IMR-90 (cell line): Measurements from ENCODE around the gene C14orf180.

Experiments used
- BHLHE40 ChIP-seq: fragments of 150-350 bp; IDR thresholded peaks from 2 replicates; pipeline ENCODE4 v1.6.1; 2016; ENCODE audit warnings: mild to moderate bottlenecking, low read depth, low read length
- CEBPB ChIP-seq: IDR thresholded peaks from 2 replicates; pipeline ENCODE4 v1.6.1; 2012; ENCODE audit warnings: low read depth, low read length, improper control_type of control experiment
- CTCF ChIP-seq: conservative IDR thresholded peaks from 2 replicates; pipeline ENCODE4 v1.5.1; 2012; ENCODE audit warnings: mild to moderate bottlenecking, low read depth, low read length, improper control_type of control experiment
- ELK1 ChIP-seq: fragments of 150-350 bp; IDR thresholded peaks from 2 replicates; pipeline ENCODE4 v1.6.1; 2016; ENCODE audit warnings: low read depth, mild to moderate bottlenecking, low read length, moderate library complexity, borderline replicate concordance
- FOS ChIP-seq: fragments of 150-350 bp; IDR thresholded peaks from 2 replicates; pipeline ENCODE4 v1.6.1; 2016; ENCODE audit warnings: low read depth, low read length
- POLR2A ChIP-seq: IDR thresholded peaks from 2 replicates; pipeline ENCODE4 v1.6.1; 2012; ENCODE audit warnings: mild to moderate bottlenecking, low read depth, low read length
- RAD21 ChIP-seq: IDR thresholded peaks from 2 replicates; pipeline ENCODE4 v1.6.1; 2012; ENCODE audit warnings: low read length, improper control_type of control experiment
- SMC3 ChIP-seq: fragments of 150-350 bp; IDR thresholded peaks from 2 replicates; pipeline ENCODE4 v1.6.1; 2016; ENCODE audit warnings: low read depth, mild to moderate bottlenecking, antibody characterized with exemption, low read length, moderate library complexity
- TF ChIP-seq, protein P1 (sequence below): fragments of 150-350 bp; IDR thresholded peaks from 2 replicates; pipeline ENCODE4 v1.6.1; 2017; ENCODE audit warnings: mild to moderate bottlenecking, antibody characterized with exemption, low read length, low read depth

DNA sequence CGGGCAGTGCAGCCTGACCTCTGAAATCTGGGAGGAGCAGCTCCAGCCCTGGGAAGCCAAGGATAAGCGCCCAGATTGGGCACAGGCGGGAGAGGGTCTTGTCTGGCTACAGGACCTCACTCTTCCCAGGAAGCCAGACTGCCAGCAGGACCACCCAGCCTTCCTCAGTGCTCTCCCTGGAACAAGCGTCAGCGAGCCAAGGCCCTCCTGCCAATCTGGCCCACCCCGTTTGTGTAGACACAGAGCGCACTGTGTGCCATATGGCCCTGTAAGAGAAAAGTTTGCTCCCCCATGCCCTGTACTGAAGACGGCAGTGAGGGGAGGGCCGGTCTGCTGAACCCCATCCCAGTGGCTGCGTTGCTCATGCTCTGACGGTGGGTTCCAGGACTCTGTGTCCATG, 1.2 kb upstream of the C14orf180 start:
- TF ChIP-seq POLR2A, result no peak
- TF ChIP-seq CTCF, result no peak
- no peak for TF ChIP-seq ELK1
- TF ChIP-seq RAD21, result no peak
- TF ChIP-seq BHLHE40, result no peak
- no peak for TF ChIP-seq SMC3
- TF ChIP-seq CEBPB, result no peak
- TF ChIP-seq FOS, result no peak
- TF ChIP-seq, protein P1, sequence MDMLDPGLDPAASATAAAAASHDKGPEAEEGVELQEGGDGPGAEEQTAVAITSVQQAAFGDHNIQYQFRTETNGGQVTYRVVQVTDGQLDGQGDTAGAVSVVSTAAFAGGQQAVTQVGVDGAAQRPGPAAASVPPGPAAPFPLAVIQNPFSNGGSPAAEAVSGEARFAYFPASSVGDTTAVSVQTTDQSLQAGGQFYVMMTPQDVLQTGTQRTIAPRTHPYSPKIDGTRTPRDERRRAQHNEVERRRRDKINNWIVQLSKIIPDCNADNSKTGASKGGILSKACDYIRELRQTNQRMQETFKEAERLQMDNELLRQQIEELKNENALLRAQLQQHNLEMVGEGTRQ, result no peak
